Spinal cord (tissue), 10 donors: ENCODE results near the gene PPM1A. TPM values are rescaled to one million over a fixed set of nuclear protein-coding genes. Genes with fewer than 3 reads are reported as not detected.

Experiments
- DNase-seq, 6 donors: peaks; one replicate each; pipeline versions ENCODE4 v3.0.0 to v3.0.0-alpha.2; 2013 to 2015; ENCODE audit warnings: low spot score in 6 of 6, low read depth in 4 of 6
- H3K27ac ChIP-seq: one replicate; pipeline ENCODE4 v1.5.1; 2013; ENCODE audit warnings: low read depth, low read length, control low read depth
- H3K27me3 ChIP-seq: one replicate; pipeline ENCODE4 v1.6.1; 2013; ENCODE audit warnings: low read length; ENCODE audit not compliant: control insufficient read depth, insufficient read depth
- H3K36me3 ChIP-seq: one replicate; pipeline ENCODE4 v1.6.1; 2013; ENCODE audit warnings: low read length; ENCODE audit not compliant: control insufficient read depth, insufficient read depth
- H3K4me1 ChIP-seq: one replicate; pipeline ENCODE4 v1.6.1; 2013; ENCODE audit warnings: low read length; ENCODE audit not compliant: control insufficient read depth, insufficient read depth
- H3K4me3 ChIP-seq: one replicate; pipeline ENCODE4 v1.5.1; 2013; ENCODE audit warnings: low read depth, low read length, control low read depth
- H3K9me3 ChIP-seq: one replicate; pipeline ENCODE4 v1.6.1; 2013; ENCODE audit warnings: low read length; ENCODE audit not compliant: control insufficient read depth, insufficient read depth
- WGBS: methylation state at CpG from one replicate; pipeline ENCODE4 v1.1.5; 2013; ENCODE audit warnings: missing lambda C conversion rate; ENCODE audit not compliant: insufficient coverage; 5-methylcytosine and 5-hydroxymethylcytosine counted together
- polyA plus RNA-seq, 2 donors: library from polyadenylated mRNA; unstranded; fragments of 120-200 nt; gene quantifications; one replicate each; pipeline ENCODE4 v1.2.1, GENCODE V29; 2013; ENCODE audit not compliant: insufficient read length in 2 of 2
- total RNA-seq, 2 donors: library from RNA; depleted of rRNA in 1 of 2; stranded (reverse); fragments of 120-200 nt in 1 of 2; fragments of >200 nt in 1 of 2; gene quantifications; one replicate each; pipeline versions ENCODE4 v1.2.3 to v1.2.4, GENCODE V29; 2013 to 2014
- donor health status: healthy.

Gene PPM1A
- total and polyA plus RNA-seq, 4 donors, result 33.1 to 91.9 (median 52.4) TPM

- Histone ChIP-seq H3K27me3 (no peaks in the 10 kb centered on the region), H3K36me3 (peaks cover 3% of the 10 kb centered on the region), H3K4me1 (peaks cover 10% of the 10 kb centered on the region), H3K9me3 (no peaks in the 10 kb centered on the region), H3K27ac (no peak overlapping the region), H3K4me3 (no peak overlapping the region)
- no peak for DNase-seq
- WGBS, result no CpG with 5 or more reads among the region's 2 CpGs
Measured at GRCh38 chr14:60252630-60253029, 3.6 kb downstream of the PPM1A start.

GRCh38 chr14:60253649-60254048 lies 4.6 kb downstream of the PPM1A start:
- 78% methylated on average over 1 of the region's 3 CpGs for WGBS
- no peak for DNase-seq

GRCh38 chr14:60254176-60254575 lies 5.2 kb downstream of the PPM1A start:
- Histone ChIP-seq H3K4me1 (no peaks in the 10 kb centered on the region), H3K36me3 (no peaks in the 10 kb centered on the region), H3K9me3 (no peaks in the 10 kb centered on the region), H3K27ac (no peak overlapping the region), H3K27me3 (no peaks in the 10 kb centered on the region), H3K4me3 (no peak overlapping the region)
- 88% methylated on average over 1 of the region's 1 CpG for WGBS
- DNase-seq, result no peak

More at GRCh38 chr14:60253649-60254048, 4.6 kb downstream of the PPM1A start:
- H3K27me3 ChIP-seq, result no peaks in the 10 kb centered on the region
- no peak overlapping the region for H3K27ac ChIP-seq
- no peak overlapping the region for H3K4me3 ChIP-seq
- H3K36me3 ChIP-seq, result peaks cover under 1% of the 10 kb centered on the region
- H3K4me1 ChIP-seq, result peaks cover 1% of the 10 kb centered on the region
- H3K9me3 ChIP-seq, result no peaks in the 10 kb centered on the region

DNA sequence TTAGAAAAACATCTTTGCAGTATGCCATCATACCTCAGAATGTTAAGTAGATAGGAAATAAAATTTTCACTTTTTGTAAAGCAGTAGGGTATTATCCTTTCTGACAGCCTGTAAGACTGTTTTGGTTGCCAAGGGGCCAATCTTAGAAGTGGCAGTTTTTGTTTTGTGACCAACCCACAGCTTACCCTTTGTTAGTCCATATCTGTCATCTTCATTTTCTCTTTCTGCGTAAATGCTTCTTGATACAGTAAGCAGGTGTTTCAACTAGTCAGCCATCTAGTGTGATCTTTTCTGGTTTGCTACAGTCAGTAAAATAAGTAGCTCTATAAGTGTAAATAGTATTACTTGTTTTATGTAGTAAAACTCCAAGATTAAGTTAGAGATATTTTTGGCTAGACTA lies 8.8 kb downstream of the PPM1A start:
- H3K36me3 ChIP-seq, result no peaks in the 10 kb centered on the region
- no CpG with 5 or more reads among the region's 1 CpG for WGBS
- DNase-seq, result no peak
- H3K4me1 ChIP-seq, result no peaks in the 10 kb centered on the region
- H3K27ac ChIP-seq, result no peak overlapping the region
- no peaks in the 10 kb centered on the region for H3K27me3 ChIP-seq
- no peaks in the 10 kb centered on the region for H3K9me3 ChIP-seq
- no peak overlapping the region for H3K4me3 ChIP-seq

DNA sequence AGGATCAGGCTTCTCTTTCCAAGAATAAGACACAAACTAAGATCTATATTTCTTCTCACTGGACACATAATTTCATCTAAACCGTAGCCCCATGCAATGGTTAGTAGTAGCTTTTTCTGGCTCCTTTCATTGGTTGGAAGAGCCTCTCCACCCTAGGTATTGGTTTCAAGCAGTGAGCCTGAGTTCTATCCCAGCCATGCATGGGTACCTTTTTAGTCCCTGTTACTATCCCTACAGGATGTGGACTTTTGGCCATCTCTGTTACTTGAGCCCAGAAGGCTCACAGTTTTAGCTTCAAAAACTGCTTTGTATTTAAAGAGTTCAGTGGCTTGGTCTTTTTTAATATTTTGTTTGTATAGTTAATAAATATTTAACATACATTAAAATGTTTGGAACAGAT lies 16.1 kb downstream of the PPM1A start:
- Histone ChIP-seq H3K27me3 (no peaks in the 10 kb centered on the region), H3K4me3 (no peak overlapping the region), H3K36me3 (no peaks in the 10 kb centered on the region), H3K27ac (no peak overlapping the region), H3K9me3 (peaks cover 10% of the 10 kb centered on the region), H3K4me1 (no peaks in the 10 kb centered on the region)
- no peak for DNase-seq
- 100% methylated on average over 1 of the region's 1 CpG for WGBS

GRCh38 chr14:60266021-60266937 lies 17.3 kb downstream of the PPM1A start:
- Histone ChIP-seq H3K27ac (no peak overlapping the region), H3K36me3 (no peaks in the 10 kb centered on the region), H3K27me3 (no peaks in the 10 kb centered on the region), H3K9me3 (peaks cover 10% of the 10 kb centered on the region), H3K4me1 (no peaks in the 10 kb centered on the region), H3K4me3 (no peak overlapping the region)
- WGBS, result no CpG with 5 or more reads among the region's 1 CpG
- DNase-seq, result no peak

GRCh38 chr14:60272177-60272576 lies 23.2 kb downstream of the PPM1A start:
- Histone ChIP-seq H3K4me1 (no peaks in the 10 kb centered on the region), H3K36me3 (no peaks in the 10 kb centered on the region), H3K4me3 (no peak overlapping the region), H3K27ac (no peak overlapping the region), H3K27me3 (no peaks in the 10 kb centered on the region), H3K9me3 (no peaks in the 10 kb centered on the region)
- no peak for DNase-seq
- WGBS, result no CpG with 5 or more reads among the region's 2 CpGs

DNA sequence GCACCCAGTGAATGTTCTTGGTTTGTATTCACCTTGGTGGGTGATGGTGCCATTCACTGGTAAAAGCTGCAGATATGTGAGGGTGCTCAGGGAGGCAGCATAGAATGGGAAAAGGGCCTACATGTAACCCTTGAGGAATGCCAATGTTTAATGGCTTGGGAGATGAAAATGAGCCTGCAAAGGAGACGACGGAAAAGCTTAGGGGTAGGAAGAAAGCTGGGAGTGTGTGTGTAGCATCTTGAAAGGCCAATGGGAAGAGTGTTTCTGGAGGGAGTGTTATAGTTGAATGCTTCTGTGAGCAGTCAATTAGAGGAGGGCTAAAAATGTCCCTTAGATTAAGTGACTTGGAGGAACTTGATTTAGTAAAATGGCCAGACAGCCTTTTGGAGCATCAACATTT lies 24.9 kb downstream of the PPM1A start:
- Histone ChIP-seq H3K4me1 (no peaks in the 10 kb centered on the region), H3K27me3 (no peaks in the 10 kb centered on the region), H3K27ac (no peak overlapping the region), H3K9me3 (no peaks in the 10 kb centered on the region), H3K36me3 (no peaks in the 10 kb centered on the region), H3K4me3 (no peak overlapping the region)
- 43% methylated on average over 2 of the region's 2 CpGs for WGBS
- no peak for DNase-seq

DNA sequence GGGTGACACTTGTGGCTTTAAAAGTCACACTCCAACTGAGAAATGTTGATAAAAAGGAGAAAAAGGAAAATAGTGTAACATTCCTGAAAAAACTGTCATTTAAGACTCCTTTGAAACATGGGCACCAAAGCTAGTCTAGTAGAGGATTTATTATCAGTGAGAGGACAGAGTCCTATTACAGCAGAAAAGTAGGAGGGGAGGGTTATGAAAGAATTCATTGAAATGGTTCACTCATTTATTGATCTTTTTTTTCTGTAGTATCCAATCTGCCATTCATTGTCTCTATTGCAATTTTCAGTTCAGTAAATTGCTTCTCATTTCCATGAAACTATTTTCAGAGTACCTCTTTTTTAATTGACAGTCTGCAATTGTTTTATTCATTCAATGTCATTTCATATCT lies 25.4 kb downstream of the PPM1A start:
- H3K4me1 ChIP-seq, result no peaks in the 10 kb centered on the region
- DNase-seq, result no peak
- no peaks in the 10 kb centered on the region for H3K9me3 ChIP-seq
- H3K27ac ChIP-seq, result no peak overlapping the region
- H3K36me3 ChIP-seq, result no peaks in the 10 kb centered on the region
- H3K4me3 ChIP-seq, result no peak overlapping the region
- H3K27me3 ChIP-seq, result no peaks in the 10 kb centered on the region

GRCh38 chr14:60275932-60276331 lies 26.9 kb downstream of the PPM1A start:
- DNase-seq, result no peak
- whole genome bisulfite sequencing, result no CpG with 5 or more reads among the region's 4 CpGs
- Histone ChIP-seq H3K27me3 (no peaks in the 10 kb centered on the region), H3K27ac (no peak overlapping the region), H3K9me3 (no peaks in the 10 kb centered on the region), H3K4me3 (no peak overlapping the region), H3K4me1 (no peaks in the 10 kb centered on the region), H3K36me3 (no peaks in the 10 kb centered on the region)
